Purkinje cell (primary cell): ENCODE results near the gene CYTIP. TPM values are rescaled to one million over a fixed set of nuclear protein-coding genes. Genes with fewer than 3 reads are reported as not detected.

Experiments used
- polyA plus RNA-seq: library from polyadenylated mRNA; unstranded; fragments of >200 nt; fragmentation: Nextera tagmentation; gene quantifications from 2 replicates; pipeline ENCODE4 v1.2.1, GENCODE V29; 2014

Gene CYTIP
- not detected in 2 replicates for polyA plus RNA-seq

DNA sequence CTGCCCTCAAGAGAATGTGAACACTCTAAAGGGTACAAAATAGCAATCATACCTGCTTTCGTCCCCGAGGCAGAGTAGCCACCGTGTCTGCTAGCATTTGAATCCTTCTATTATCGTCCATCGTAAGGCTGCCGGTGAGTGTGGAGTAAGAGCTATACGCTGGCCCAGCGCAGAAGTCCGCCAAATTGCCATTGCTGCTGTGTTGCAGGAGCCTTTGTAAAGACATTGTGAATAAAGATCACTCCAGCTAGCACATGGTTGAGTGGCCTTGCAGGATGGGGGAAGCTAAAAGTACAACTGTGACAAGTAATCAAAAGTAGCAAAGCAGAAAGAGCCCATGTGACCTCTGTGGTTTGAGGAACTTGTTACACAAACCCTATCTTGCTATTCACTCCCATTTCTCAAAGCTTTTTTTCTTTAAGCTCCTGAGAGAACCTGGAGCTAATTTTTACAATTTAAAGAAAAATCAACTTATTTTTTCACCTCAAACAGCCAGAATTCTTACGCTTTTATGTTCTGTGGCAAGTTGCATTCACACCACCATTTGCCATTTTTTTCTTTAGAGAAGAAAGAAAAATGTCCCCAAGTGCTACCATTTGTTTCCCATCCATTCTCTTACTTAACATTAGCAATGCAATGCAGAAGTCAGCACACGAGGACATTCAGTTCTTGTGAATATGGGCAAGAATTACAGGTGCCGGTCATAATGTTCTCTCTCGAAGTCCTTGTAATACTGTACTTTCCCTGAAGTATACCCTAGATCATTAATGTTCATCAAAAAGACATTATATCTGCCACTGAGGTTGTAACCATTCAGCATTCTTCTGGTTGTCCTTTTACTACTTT is at the start of gene CYTIP:
CYTIP (minus strand) TSS at position 295 of the 846 bp plus-strand sequence; CDS start at position 226, 69 bp downstream.

Other genes with a start within 250 kb of the CYTIP start
- 0.12 and 1.5 TPM in 2 replicates for gene GALNT5, start 186.4 kb downstream of the CYTIP start, polyA plus RNA-seq
- 3.6 and 18.7 TPM in 2 replicates for gene ERMN, start 118.3 kb downstream of the CYTIP start, polyA plus RNA-seq
- 2.6 and 4.8 TPM in 2 replicates for gene ACVR1C, start 184.8 kb upstream of the CYTIP start, polyA plus RNA-seq